SW480 (cell line): ENCODE measurements around the gene SHCBP1L.

Experiments used
- DNase-seq: peaks from one replicate; pipeline ENCODE4 v3.0.0-alpha.2; 2016; ENCODE audit warnings: low spot score

Gene SHCBP1L

GRCh38 chr1:182952677-182953444 is at the start of gene SHCBP1L:
SHCBP1L (minus strand) TSS chr1:182953166; CDS start chr1:182953133, 33 bp downstream.
- no peak for DNase-seq

GRCh38 chr1:183002267-183002666 is 49.3 kb upstream of the SHCBP1L start:
- DNase-seq, result no peak

GRCh38 chr1:183000167-183000962 is 47.4 kb upstream of the SHCBP1L start:
- no peak for DNase-seq

- no peak for DNase-seq
Measured at GRCh38 chr1:182998482-182998881, 45.5 kb upstream of the SHCBP1L start.

- DNase-seq, result no peak
Measured at GRCh38 chr1:182996816-182997215, 43.9 kb upstream of the SHCBP1L start.

GRCh38 chr1:182995894-182996293 is 42.9 kb upstream of the SHCBP1L start:
- DNase-seq, result no peak

- DNase-seq, result no peak
Measured at GRCh38 chr1:182993746-182994145, 40.8 kb upstream of the SHCBP1L start.

- DNase-seq, result no peak
Measured at GRCh38 chr1:182990413-182991144, 37.6 kb upstream of the SHCBP1L start.

GRCh38 chr1:182985876-182986275 is 32.9 kb upstream of the SHCBP1L start:
- no peak for DNase-seq

GRCh38 chr1:182984621-182985020 is 31.7 kb upstream of the SHCBP1L start:
- no peak for DNase-seq

- no peak for DNase-seq
Measured at GRCh38 chr1:182984138-182984537, 31.2 kb upstream of the SHCBP1L start.

- DNase-seq, result no peak
Measured at GRCh38 chr1:182978151-182978853, 25.3 kb upstream of the SHCBP1L start.

- no peak for DNase-seq
Measured at GRCh38 chr1:182977480-182977879, 24.5 kb upstream of the SHCBP1L start.

- no peak for DNase-seq
Measured at GRCh38 chr1:182974506-182975191, 21.7 kb upstream of the SHCBP1L start.

- no peak for DNase-seq
Measured at GRCh38 chr1:182972829-182973228, 19.9 kb upstream of the SHCBP1L start.

- DNase-seq, result no peak
Measured at GRCh38 chr1:182972231-182972630, 19.3 kb upstream of the SHCBP1L start.

- DNase-seq, result no peak
Measured at GRCh38 chr1:182971219-182971618, 18.3 kb upstream of the SHCBP1L start.

GRCh38 chr1:182968836-182969734 is 16.1 kb upstream of the SHCBP1L start:
- DNase-seq, result no peak

GRCh38 chr1:182968151-182968741 is 15.3 kb upstream of the SHCBP1L start:
- peak; percentile 79 for DNase-seq

GRCh38 chr1:182965861-182966260 is 12.9 kb upstream of the SHCBP1L start:
- no peak for DNase-seq
